Transverse colon (tissue), 4 donors: ENCODE results near the gene VEPH1. TPM values are rescaled to one million over a fixed set of nuclear protein-coding genes. Genes with fewer than 3 reads are reported as not detected.

Source experiments
- DNase-seq: peaks from one replicate; pipeline ENCODE4 v3.0.0-alpha.2; 2019
- H3K27ac ChIP-seq, 4 donors: fragments of 200-600 bp; sonication (generic); 2 replicates each; pipeline ENCODE4 v1.5.1; 2016 to 2018; ENCODE audit warnings: inconsistent platforms in 4 of 4
- H3K27me3 ChIP-seq: fragments of 200-600 bp; sonication (generic); 2 replicates; pipeline ENCODE4 v1.5.1; 2017; ENCODE audit warnings: inconsistent platforms
- H3K36me3 ChIP-seq, 4 donors: fragments of 200-600 bp; sonication (generic); 2 replicates each; pipeline ENCODE4 v1.5.1; 2017 to 2019; ENCODE audit warnings: inconsistent platforms in 4 of 4
- H3K4me1 ChIP-seq, 4 donors: fragments of 200-600 bp; sonication (generic); 2 replicates each; pipeline ENCODE4 v1.5.1; 2017 to 2020; ENCODE audit warnings: inconsistent platforms in 4 of 4
- H3K4me3 ChIP-seq, 4 donors: fragments of 200-600 bp; sonication (generic); 1 replicate in 1 of 4; 2 replicates in 3 of 4; pipeline versions ENCODE4 v1.5.1 to v1.6.1; 2017 to 2019; ENCODE audit warnings: inconsistent platforms in 4 of 4
- H3K9me3 ChIP-seq, 2 donors: fragments of 200-600 bp; sonication (generic); 2 replicates each; pipeline ENCODE4 v1.5.1; 2017 to 2019; ENCODE audit warnings: inconsistent platforms in 2 of 2
- CTCF ChIP-seq, 5 experiments: fragments of 200-600 bp in 3 of 5; fragments of 450-650 bp in 2 of 5; sonication (generic) in 3 of 5; IDR thresholded peaks; 1 replicate in 2 of 5; 2 replicates in 3 of 5; pipeline ENCODE4 v1.5.1; 2016 to 2017; ENCODE audit warnings: antibody characterized with exemption in 5 of 5, inconsistent platforms in 3 of 5, mild to moderate bottlenecking in 2 of 5, moderate library complexity in 1 of 5
- EP300 ChIP-seq: sonication (generic); formaldehyde crosslinking; IDR thresholded peaks from one replicate; pipeline ENCODE4 v1.6.1; 2017; ENCODE audit warnings: antibody characterized with exemption, low read depth
- POLR2A ChIP-seq: fragments of 450-650 bp; IDR thresholded peaks from one replicate; pipeline ENCODE4 v1.6.1; 2016; ENCODE audit warnings: antibody characterized with exemption, mild to moderate bottlenecking, moderate library complexity
- POLR2AphosphoS5 ChIP-seq, 3 donors: sonication (generic); formaldehyde crosslinking; IDR thresholded peaks; one replicate each; pipeline ENCODE4 v1.6.1; 2016; ENCODE audit warnings: antibody characterized with exemption in 3 of 3
- WGBS, 2 donors: methylation state at CpG; one replicate each; pipeline ENCODE4 v1.1.5; 2018; ENCODE audit warnings: low coverage in 1 of 2; 5-methylcytosine and 5-hydroxymethylcytosine counted together
- in situ Hi-C, 4 donors: fragments of 200-750 bp; cut with MboI; loops; one replicate each; pipeline versions ENCODE4 v1.15.0 to v1.15.1; 2017; ENCODE audit warnings: low sequenced_read_pairs in 3 of 4, low pct_ligation_motif_present in 1 of 4, low pct_unique_long_range_greater_than_20kb in 1 of 4
- intact Hi-C: fragments of 100-400 bp; cut with DNase I; formaldehyde crosslinking; loops from one replicate; pipeline ENCODE4 v1.15.1; 2023; ENCODE audit warnings: low total_unique reads
- total RNA-seq, 4 donors: library from RNA; depleted of rRNA; stranded (reverse); fragments of >200 nt; gene quantifications; one replicate each; pipeline ENCODE4 v1.1.0, GENCODE V29; 2016

Gene VEPH1
- total RNA-seq, 4 donors from 2014 or later, result 0.20 to 4.1 (median 0.90) TPM

- TF ChIP-seq EP300 (no peak), POLR2AphosphoS5 (IDR thresholded peaks at IDR 0.05) (no peak), CTCF (IDR thresholded peaks at IDR 0.05) (no peak), POLR2A (no peak)
- in situ Hi-C loops, result no loop called here
- no peak overlapping the region for H3K4me3 ChIP-seq
- intact Hi-C loops, result no loop called here
- no peak overlapping the region for H3K27ac ChIP-seq
- H3K9me3 ChIP-seq, result no peaks in the 10 kb centered on the region
- no peaks in the 10 kb centered on the region for H3K27me3 ChIP-seq
- no peaks in the 10 kb centered on the region for H3K36me3 ChIP-seq
- DNase-seq, result no peak
- H3K4me1 ChIP-seq, result no peaks in the 10 kb centered on the region
- 61 to 80% methylated on average over 2 to 9 of the region's 9 CpGs for WGBS, 2 donors
Observed at GRCh38 chr3:157390713-157391515, 112.3 kb downstream of the VEPH1 start.

- H3K4me3 ChIP-seq, result no peak overlapping the region
- no peaks in the 10 kb centered on the region for H3K36me3 ChIP-seq
- in situ Hi-C loops (no loop called here), intact Hi-C loops (no loop called here)
- TF ChIP-seq CTCF (IDR thresholded peaks at IDR 0.05), result no peak
- no peak for TF ChIP-seq EP300
- TF ChIP-seq POLR2A, result no peak
- no peaks in the 10 kb centered on the region for H3K4me1 ChIP-seq
- no peak overlapping the region for H3K27ac ChIP-seq
- no peaks in the 10 kb centered on the region for H3K9me3 ChIP-seq
- DNase-seq, result no peak
- H3K27me3 ChIP-seq, result no peaks in the 10 kb centered on the region
Observed at GRCh38 chr3:157388976-157389375, 114.2 kb downstream of the VEPH1 start.

- 55 to 70% methylated on average over 3 of the region's 3 CpGs for WGBS, 2 donors
- intact Hi-C loops (no loop called here), in situ Hi-C loops (no loop called here)
- Histone ChIP-seq H3K4me3 (no peak overlapping the region), H3K27me3 (no peaks in the 10 kb centered on the region), H3K36me3 (no peaks in the 10 kb centered on the region), H3K27ac (no peak overlapping the region), H3K4me1 (no peaks in the 10 kb centered on the region), H3K9me3 (no peaks in the 10 kb centered on the region)
- DNase-seq, result no peak
- TF ChIP-seq POLR2A, result no peak
- TF ChIP-seq POLR2AphosphoS5 (IDR thresholded peaks at IDR 0.05), result no peak
- no peak for TF ChIP-seq EP300
- TF ChIP-seq CTCF (IDR thresholded peaks at IDR 0.05), result no peak
Observed at GRCh38 chr3:157387708-157388435, 115.3 kb downstream of the VEPH1 start.

GRCh38 chr3:157384491-157384890, 118.7 kb downstream of the VEPH1 start:
- Histone ChIP-seq H3K27ac (no peak overlapping the region), H3K4me3 (no peak overlapping the region), H3K36me3 (no peaks in the 10 kb centered on the region), H3K27me3 (no peaks in the 10 kb centered on the region), H3K9me3 (no peaks in the 10 kb centered on the region), H3K4me1 (no peaks in the 10 kb centered on the region)
- in situ Hi-C loops, result no loop called here
- 79 to 88% methylated on average over 3 of the region's 3 CpGs for WGBS, 2 donors
- TF ChIP-seq POLR2AphosphoS5 (IDR thresholded peaks at IDR 0.05) (no peak), POLR2A (no peak), EP300 (no peak), CTCF (IDR thresholded peaks at IDR 0.05) (no peak)
- no peak for DNase-seq
- intact Hi-C loops, result no loop called here
